ENCODE measurements around the gene C5orf47.
"Not testable (repeated sequence)": the region's sequence is repeated elsewhere in the genome, so short reads cannot be mapped to it uniquely, and the experiment has no call there.

The C5orf47 gene

DNA sequence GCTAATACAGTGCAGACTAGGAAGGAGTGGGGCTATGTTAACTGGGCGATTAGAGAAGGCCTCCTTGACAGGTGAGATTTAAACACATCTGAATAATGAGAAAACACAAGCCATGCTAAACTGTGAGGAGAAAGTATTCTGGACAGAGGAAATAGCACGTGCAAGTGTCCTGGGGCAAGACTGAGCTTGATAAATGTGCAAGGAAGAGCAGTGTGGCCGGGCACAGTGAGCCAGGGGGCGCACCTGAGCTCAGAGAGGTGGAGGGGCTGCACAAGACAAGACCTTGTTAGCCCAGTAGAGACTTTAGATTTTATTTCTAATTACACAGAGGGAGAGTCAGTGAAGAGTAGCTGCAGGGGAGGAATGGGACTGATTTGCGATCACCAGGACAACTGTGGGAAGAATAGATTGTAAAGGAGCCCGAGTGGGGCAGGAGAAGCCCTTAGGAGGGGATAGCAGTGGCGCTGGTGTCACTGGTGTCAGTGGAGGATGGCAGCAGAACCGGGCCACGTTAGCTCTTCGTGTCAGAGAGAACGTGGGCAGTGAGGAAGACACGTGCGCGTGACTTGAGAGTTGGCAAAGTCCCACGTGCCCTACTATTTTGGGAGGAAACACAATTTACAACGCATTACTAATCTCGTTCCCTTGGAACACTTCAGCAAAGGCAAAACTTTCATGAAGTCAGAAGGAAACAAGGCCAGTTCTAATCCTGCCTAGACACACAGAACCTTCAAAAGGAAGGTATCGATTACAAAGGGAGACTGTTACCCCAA, 17.9 kb upstream of the C5orf47 start:
- DNase-seq = no peak

GRCh38 chr5:173971681-173972345, 17.2 kb upstream of the C5orf47 start:
- no peak for DNase-seq

DNA sequence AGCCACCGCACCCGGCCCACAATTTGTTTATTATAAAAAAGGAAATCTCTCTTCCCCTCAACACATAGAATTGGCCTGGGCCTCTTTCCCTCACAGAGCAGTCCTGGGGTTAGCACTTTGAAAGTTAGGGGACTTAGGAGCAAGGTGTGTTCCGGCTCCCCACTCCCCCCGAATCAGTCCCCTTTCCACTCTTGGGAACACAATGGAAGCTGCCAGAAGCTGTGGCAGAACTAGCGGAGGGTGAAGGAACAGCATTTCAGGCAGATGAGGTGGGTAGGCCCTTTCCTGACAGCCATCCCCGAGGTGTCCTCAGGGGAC, 16.4 kb upstream of the C5orf47 start:
- DNase-seq = no peak

DNA sequence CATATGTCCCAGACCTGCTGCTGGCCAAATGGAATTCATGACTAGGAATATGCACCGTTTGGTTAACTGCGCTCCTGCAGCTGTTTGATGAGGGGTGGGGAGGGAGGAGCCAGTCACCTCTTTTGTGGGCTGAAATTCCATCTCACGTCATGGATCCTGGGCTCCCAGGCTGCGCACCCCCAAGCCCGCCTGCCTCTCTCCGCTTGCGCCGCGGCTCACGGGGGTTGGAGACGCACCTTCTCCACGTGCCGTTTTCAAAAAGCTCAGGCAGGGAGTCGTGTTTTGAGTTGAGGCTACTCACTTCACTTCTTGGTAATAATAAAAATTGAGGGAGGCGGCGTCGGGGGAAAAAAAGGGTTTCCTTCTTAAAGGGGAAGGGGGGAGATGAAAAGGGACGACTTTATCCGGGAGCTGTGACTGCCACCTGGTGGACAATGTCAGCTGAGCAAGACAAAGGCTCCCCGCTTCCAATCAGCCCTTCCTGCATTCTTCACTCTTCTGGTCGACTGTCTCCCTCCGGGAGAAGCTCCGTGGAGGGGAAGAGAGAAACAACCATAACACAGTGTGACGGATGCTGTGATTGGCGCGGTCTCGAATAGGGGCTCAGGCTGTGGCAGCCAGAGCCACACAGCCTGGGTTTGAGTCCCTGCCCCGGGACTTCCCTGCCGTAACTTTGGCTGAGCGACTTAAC, 15.9 kb upstream of the C5orf47 start:
- no peak for DNase-seq

GRCh38 chr5:173973616-173973969, 15.4 kb upstream of the C5orf47 start:
- DNase-seq = no peak

- DNase-seq = no peak
These were observed 14.2 kb upstream of the C5orf47 start for GRCh38 chr5:173974688-173975239.

GRCh38 chr5:173981185-173981761, 7.7 kb upstream of the C5orf47 start:
- DNase-seq = no peak

DNA sequence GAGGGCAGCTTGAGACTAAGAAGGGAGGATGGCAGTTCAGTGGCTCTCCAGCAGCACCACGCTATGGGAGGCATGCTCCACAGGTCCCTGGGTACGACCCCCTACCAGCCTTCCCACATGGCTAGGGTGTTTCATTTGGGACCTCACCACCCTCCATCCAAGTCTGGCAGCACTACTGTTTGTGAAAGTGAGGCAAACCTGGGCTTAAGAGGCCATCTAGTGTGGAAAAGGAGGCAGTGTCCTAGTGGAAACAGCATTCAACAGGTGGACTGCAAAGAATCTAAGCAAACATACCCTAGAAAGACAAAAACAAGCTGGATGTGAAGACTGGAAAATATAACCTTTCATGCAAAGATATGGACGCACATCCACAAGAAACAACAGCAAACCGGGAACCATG, 4.8 kb upstream of the C5orf47 start:
- no peak for DNase-seq

- DNase-seq = no peak
These were observed 587 bp downstream of the C5orf47 start for GRCh38 chr5:173989432-173990082.

GRCh38 chr5:173997331-173997730, 8.4 kb downstream of the C5orf47 start:
- DNase-seq = no peak

DNA sequence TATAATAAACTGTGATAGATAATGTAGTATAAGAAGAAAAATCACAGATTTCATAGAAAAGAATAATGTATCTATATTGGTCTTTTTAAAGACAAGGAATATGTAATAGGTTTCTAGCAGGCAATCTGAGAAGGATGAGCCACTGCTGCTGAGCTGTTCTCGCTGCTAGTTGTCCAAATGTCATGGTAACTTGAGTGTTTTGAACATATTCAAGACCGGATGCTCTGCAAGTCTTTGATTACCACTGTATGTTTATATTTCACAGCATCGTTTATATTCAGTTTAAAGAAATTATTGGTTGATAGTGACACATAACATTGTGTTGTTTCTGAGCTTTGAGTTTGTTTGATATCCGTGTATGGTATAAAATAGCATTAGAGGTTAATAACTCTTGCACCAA, 9.6 kb downstream of the C5orf47 start:
- no peak for DNase-seq

DNA sequence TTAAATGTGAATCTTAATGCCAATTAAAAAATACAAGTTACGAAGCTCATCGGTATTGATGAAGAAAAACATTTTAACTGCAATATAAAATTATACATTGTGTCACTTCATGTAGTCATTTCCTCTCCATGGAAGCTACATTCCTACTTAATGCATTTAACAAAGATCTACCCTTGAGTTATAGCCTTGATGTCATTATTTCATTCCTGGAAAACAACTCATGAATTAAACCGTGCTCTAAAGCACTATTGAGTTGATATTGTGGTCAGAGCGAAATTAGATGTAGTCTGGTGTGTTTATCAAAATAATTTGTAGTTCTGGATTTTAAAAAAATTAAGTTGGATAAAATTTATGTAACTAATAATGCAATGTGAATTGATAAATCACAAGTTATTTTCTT, 11.1 kb downstream of the C5orf47 start:
- DNase-seq = no peak

GRCh38 chr5:174003795-174004194, 14.8 kb downstream of the C5orf47 start:
- DNase-seq = no peak

DNA sequence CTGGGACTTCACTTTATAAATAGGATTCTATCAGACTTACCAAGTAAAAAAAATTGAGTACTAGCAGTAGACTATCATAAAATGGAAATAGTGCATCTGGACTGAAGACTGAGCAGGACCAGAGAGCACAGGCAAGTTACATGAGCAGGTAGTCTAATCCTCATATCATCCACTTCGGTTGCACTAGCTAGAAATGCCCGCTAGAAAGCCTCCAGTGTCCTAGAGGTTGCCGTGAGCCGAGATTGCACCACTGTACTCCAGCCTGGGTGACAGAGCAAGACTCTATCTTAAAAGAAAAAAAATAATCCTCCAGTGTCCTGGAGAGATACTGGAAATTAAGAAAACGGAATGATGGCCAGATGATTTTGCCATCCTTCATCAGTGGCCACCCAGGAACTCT, 20.0 kb downstream of the C5orf47 start:
- no peak for DNase-seq

GRCh38 chr5:174010365-174010764, 21.4 kb downstream of the C5orf47 start:
- DNase-seq = no peak

DNA sequence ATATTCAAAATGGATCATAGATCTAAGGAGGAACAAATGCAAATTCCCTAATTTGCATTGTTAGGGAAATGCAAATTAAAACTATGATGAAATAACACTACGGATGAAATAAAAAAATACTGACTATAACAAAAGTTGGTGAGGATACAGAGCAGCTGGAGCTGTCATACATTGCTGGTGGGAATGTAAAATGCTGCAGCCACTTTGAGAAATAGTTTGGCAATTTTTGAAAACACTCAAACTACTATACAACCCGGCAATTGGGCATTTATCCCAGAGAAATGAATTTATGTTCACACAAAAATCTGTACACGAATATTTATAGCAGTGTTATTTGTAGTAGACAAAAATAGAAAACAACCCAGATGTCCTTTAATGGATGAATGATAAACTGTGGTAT, 22.5 kb downstream of the C5orf47 start:
- no peak for DNase-seq

DNA sequence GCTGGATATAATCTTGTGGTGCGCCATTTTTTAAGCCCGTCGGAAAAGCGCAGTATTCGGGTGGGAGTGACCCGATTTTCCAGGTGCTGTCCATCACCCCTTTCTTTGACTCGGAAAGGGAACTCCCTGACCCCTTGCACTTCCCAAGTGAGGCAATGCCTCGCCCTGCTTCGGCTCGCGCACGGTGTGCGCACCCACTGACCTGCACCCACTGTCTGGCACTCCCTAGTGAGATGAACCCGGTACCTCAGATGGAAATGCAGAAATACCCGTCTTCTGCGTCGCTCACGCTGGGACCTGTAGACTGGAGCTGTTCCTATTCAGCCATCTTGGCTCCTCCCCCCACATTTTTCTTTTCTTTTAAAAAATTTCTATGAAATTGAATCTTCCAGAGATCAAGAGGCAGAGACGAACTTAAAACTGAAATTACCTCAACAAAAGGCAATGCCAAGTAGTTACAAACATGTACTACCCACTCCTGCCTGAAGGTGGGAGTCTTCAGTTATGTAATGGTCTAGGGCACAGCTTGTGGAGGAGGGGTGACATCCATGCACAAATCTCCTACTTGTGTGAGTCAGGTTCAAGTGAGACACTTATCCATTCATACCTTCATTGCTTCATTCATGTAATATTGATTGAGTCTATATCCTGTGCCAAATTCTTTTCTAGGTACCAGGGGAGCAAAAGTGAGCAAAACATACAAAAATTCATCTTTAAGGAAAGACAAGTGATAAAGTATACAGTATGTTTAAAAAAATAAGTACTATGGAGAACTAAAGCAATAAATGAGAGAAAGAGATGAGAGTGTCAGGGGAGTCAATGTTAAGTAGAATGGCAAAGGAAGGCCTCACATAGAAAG, 31.3 kb downstream of the C5orf47 start:
- DNase-seq = not testable (repeated sequence)

GRCh38 chr5:174020928-174021304, 31.9 kb downstream of the C5orf47 start:
- DNase-seq = no peak

DNA sequence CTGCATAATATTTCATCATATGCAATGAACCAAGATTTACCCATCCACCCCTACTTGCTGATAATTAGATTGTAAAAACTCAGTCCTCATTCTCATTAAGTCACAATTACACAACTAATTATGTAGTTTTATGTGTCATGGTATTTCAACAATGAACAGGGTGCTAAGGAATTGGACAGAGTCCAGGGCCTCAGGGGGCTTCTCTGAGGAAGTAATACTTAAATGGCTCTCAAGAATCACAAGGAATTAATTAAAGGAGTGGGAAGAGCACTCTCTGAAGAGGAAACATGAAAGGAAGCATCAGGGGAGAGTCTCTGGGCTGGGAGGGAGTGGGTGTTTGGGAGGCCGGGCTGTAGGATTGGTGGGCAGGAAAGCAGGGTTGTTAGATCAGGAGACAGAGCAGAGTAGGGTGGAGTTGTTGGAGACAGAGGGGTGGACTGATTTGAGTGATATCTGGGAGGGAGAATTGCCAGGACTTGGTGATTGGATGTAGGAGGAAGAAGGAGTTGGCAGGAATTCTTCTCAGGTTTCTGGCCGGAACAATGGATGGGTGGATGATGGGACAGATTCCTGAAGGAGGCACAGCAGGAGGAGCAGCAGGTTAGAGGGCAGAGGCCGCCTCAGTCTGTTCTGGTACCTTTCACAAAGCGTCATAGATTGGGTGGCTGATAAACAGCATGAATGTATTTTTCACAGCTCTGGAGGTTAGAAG, 33.6 kb downstream of the C5orf47 start:
- DNase-seq = no peak

- DNase-seq = no peak
These were observed 41.3 kb downstream of the C5orf47 start for GRCh38 chr5:174030286-174030685.

DNA sequence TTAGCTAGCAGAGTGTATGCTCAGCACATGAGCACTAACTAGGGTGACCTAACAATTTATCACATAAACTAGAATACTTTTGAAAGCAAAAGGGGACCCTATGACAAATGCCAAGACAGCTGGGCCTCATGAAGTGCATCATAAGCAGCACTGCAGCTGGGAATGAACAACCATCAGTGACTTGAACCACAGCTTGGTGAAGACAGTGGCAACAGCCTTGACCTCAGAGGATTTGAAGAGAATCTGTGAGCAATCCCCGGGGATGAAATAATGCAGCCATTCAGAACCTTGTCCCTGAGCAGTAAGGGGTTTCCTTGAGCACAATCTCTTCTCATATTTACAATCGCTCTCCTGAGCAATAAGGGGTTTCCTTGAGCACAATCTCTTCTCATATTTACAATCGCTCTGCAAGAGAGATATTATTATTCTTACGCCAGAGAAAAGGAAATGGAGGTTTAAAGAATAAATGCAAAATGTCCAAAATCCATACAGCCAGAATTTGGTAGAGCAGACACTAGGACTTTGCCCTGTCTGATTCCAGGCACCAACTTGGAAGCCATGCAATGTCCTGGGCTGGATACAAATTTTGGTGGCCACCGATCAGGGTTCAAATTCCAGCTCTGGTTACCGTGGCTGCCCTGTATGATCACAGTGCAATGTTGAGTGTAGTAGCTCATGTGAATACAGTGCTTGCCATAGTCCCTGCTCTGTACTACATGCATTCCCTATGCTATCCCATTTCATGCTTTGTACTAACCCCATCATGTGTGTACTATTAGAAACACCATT, 55.7 kb downstream of the C5orf47 start:
- DNase-seq = no peak
